HCT116 (cell line): Measurements from ENCODE around the gene ZMYM2. TPM values are rescaled to one million over a fixed set of nuclear protein-coding genes. Genes with fewer than 3 reads are reported as not detected.

Experiments used
- ATAC-seq: fragments of 200-7000 bp; cut with Tn5 transposase; 2 replicates; pipeline ENCODE4 v1.9.1; 2020; ENCODE audit warnings: mild to moderate bottlenecking, moderate library complexity
- BruUV-seq: library from RNA; stranded (reverse); fragments of 400-500 nt; replicated peaks from 2 replicates; lab custom pipeline; 2021; lab: Mats Ljungman, UMichigan
- CTCF ChIA-PET: fragments of 300-600 bp; sonication (Branson Sonifier 250); formaldehyde crosslinking; loops from one replicate; lab custom pipeline; 2021; ENCODE audit warnings: antibody characterized with exemption; lab: Charles Lee
- POLR2A ChIA-PET: fragments of 300-600, 350-600 bp; sonication (Branson Sonifier 250); formaldehyde crosslinking; loops from one replicate; lab custom pipeline; 2021; ENCODE audit warnings: antibody characterized with exemption; lab: Charles Lee
- RAD21 ChIA-PET, 2 experiments: fragments of 300-600 bp; sonication (Branson Sonifier 250); formaldehyde crosslinking; loops; one replicate each; lab custom pipeline; 2023; ENCODE audit warnings: low total read pairs in 2 of 2; ENCODE audit not compliant: uncharacterized antibody in 2 of 2, unreplicated experiment in 2 of 2, low non-redundant PET in 1 of 2; lab: Charles Lee
- DNase-seq: peaks from one replicate; pipeline ENCODE4 v3.0.0-alpha.2; 2010; ENCODE audit warnings: low read depth, low spot score
- H2AFZ ChIP-seq: fragments of 200-600 bp; shearing (Covaris generic), sonication (generic); 2 replicates; pipeline ENCODE4 v1.6.1; 2017; ENCODE audit warnings: low read depth, mixed run types, mixed read lengths, antibody characterized with exemption, low read length; ENCODE audit not compliant: poor library complexity, severe bottlenecking
- H3K27ac ChIP-seq: 2 replicates; pipeline ENCODE4 v1.5.1; 2012; ENCODE audit warnings: low read depth, low read length
- H3K27me3 ChIP-seq: fragments of 200-600 bp; sonication (generic); 2 replicates; pipeline ENCODE4 v1.6.1; 2016; ENCODE audit warnings: mixed run types, low read length, mixed read lengths; ENCODE audit not compliant: insufficient read depth
- H3K36me3 ChIP-seq, 2 experiments: fragments of 200-500 bp in 1 of 2; fragments of 200-600 bp in 1 of 2; sonication (Bioruptor generic) in 1 of 2; sonication (generic) in 1 of 2; 2 replicates each; pipeline versions ENCODE4 v1.5.1 to v1.6.1; 2014 to 2016; ENCODE audit warnings: low read length in 2 of 2, inconsistent platforms in 1 of 2, mixed read lengths in 1 of 2, mixed run types in 1 of 2; ENCODE audit not compliant: insufficient read depth in 2 of 2, control insufficient read depth in 1 of 2
- H3K4me1 ChIP-seq, 2 experiments: fragments of 200-600 bp in 1 of 2; sonication (generic) in 1 of 2; 2 replicates each; pipeline versions ENCODE4 v1.5.1 to v1.6.1; 2012 to 2017; ENCODE audit warnings: low read length in 2 of 2, inconsistent platforms in 1 of 2, mild to moderate bottlenecking in 1 of 2, mixed read lengths in 1 of 2, mixed run types in 1 of 2, moderate library complexity in 1 of 2; ENCODE audit not compliant: insufficient read depth in 2 of 2, control insufficient read depth in 1 of 2
- H3K4me2 ChIP-seq: fragments of 200-600 bp; sonication (generic); 2 replicates; pipeline ENCODE4 v1.6.1; 2017; ENCODE audit warnings: mixed run types, low read length, mixed read lengths
- H3K4me3 ChIP-seq, 2 experiments: fragments of 200-600 bp in 1 of 2; sonication (generic) in 1 of 2; replicated peaks in 1 of 2; 2 replicates each; pipeline ENCODE4 v1.5.1; 2011 to 2016; ENCODE audit warnings: low read length in 2 of 2, control low read depth in 1 of 2, low read depth in 1 of 2, mild to moderate bottlenecking in 1 of 2, mixed read lengths in 1 of 2, mixed run types in 1 of 2
- H3K79me2 ChIP-seq: fragments of 200-600 bp; sonication (generic); 2 replicates; pipeline ENCODE4 v1.6.1; 2017; ENCODE audit warnings: mild to moderate bottlenecking, mixed run types, low read length, moderate library complexity, mixed read lengths; ENCODE audit not compliant: insufficient read depth
- H3K9ac ChIP-seq: fragments of 200-600 bp; sonication (generic); 2 replicates; pipeline ENCODE4 v1.6.1; 2016; ENCODE audit warnings: low read length, mixed read lengths
- H3K9me2 ChIP-seq: fragments of 200-600 bp; sonication (generic), shearing (Covaris generic); 2 replicates; pipeline ENCODE4 v1.6.1; 2017; ENCODE audit warnings: mixed run types, mild to moderate bottlenecking, moderate library complexity; ENCODE audit not compliant: insufficient read depth
- H3K9me3 ChIP-seq, 2 experiments: fragments of 200-500 bp in 1 of 2; fragments of 200-600 bp in 1 of 2; sonication (Bioruptor generic) in 1 of 2; sonication (generic) in 1 of 2; 2 replicates each; pipeline ENCODE4 v1.6.1; 2014 to 2017; ENCODE audit warnings: low read length in 2 of 2, mixed read lengths in 2 of 2, inconsistent platforms in 1 of 2, low read depth in 1 of 2, mild to moderate bottlenecking in 1 of 2, mixed run types in 1 of 2, moderate library complexity in 1 of 2; ENCODE audit not compliant: control insufficient read depth in 1 of 2, insufficient read depth in 1 of 2
- H4K20me1 ChIP-seq: fragments of 200-600 bp; sonication (generic), shearing (Covaris generic); 2 replicates; pipeline ENCODE4 v1.6.1; 2017; ENCODE audit warnings: mixed run types, mild to moderate bottlenecking, moderate library complexity; ENCODE audit not compliant: insufficient read depth
- CBX3 ChIP-seq: IDR thresholded peaks from 2 replicates; pipeline ENCODE4 v1.6.1; 2012; ENCODE audit warnings: low read depth
- ELF1 ChIP-seq: IDR thresholded peaks from 2 replicates; pipeline ENCODE4 v1.6.1; 2012; ENCODE audit warnings: low read depth, borderline replicate concordance
- EZH2 ChIP-seq: fragments of 200-600 bp; sonication (generic); IDR thresholded peaks from 2 replicates; pipeline ENCODE4 v1.6.1; 2017; ENCODE audit warnings: antibody characterized with exemption, mixed run types
- EZH2phosphoT487 ChIP-seq: fragments of 200-600 bp; IDR thresholded peaks from 2 replicates; pipeline ENCODE4 v1.6.1; 2018; ENCODE audit warnings: antibody characterized with exemption, borderline replicate concordance
- FOSL1 ChIP-seq: IDR thresholded peaks from 2 replicates; pipeline ENCODE4 v1.6.1; 2012; ENCODE audit warnings: low read depth
- JUND ChIP-seq: IDR thresholded peaks from 2 replicates; pipeline ENCODE4 v1.6.1; 2012
- POLR2AphosphoS5 ChIP-seq: IDR thresholded peaks from 2 replicates; pipeline ENCODE4 v1.6.1; 2011; ENCODE audit warnings: mild to moderate bottlenecking, low read depth, low read length, moderate library complexity
- SP1 ChIP-seq: IDR thresholded peaks from 2 replicates; pipeline ENCODE4 v1.6.1; 2012; ENCODE audit warnings: low read depth
- SRF ChIP-seq: IDR thresholded peaks from 2 replicates; pipeline ENCODE4 v1.6.1; 2012; ENCODE audit warnings: low read depth
- YY1 ChIP-seq: IDR thresholded peaks from 2 replicates; pipeline ENCODE4 v1.6.1; 2011; ENCODE audit warnings: low read length, low read depth, moderate library complexity, mild to moderate bottlenecking; ENCODE audit not compliant: insufficient replicate concordance; ENCODE audit errors: extremely low read depth
- ZFX ChIP-seq: fragments of 450-650 bp; IDR thresholded peaks from 2 replicates; pipeline ENCODE4 v1.6.1; 2017
- intact Hi-C: fragments of 100-400 bp; cut with micrococcal nuclease; formaldehyde crosslinking; loops from 2 replicates; pipeline ENCODE4 v1.10.0; 2022
- total RNA-seq: library from RNA; stranded (reverse); gene quantifications from one replicate; pipeline ENCODE4 v1.2.1, GENCODE V29; 2021; ENCODE audit not compliant: unreplicated experiment
- TF ChIP-seq, protein P1 (sequence below): IDR thresholded peaks from 2 replicates; pipeline ENCODE4 v1.6.1; 2011; ENCODE audit warnings: mild to moderate bottlenecking, low read length, moderate library complexity; ENCODE audit not compliant: insufficient replicate concordance; ENCODE audit errors: extremely low read depth
- TF ChIP-seq, protein P2 (sequence below): IDR thresholded peaks from 2 replicates; pipeline ENCODE4 v1.6.1; 2012

ZMYM2 gene
- total RNA-seq, 1 experiment from 2014 or later = 53.0 TPM

DNA sequence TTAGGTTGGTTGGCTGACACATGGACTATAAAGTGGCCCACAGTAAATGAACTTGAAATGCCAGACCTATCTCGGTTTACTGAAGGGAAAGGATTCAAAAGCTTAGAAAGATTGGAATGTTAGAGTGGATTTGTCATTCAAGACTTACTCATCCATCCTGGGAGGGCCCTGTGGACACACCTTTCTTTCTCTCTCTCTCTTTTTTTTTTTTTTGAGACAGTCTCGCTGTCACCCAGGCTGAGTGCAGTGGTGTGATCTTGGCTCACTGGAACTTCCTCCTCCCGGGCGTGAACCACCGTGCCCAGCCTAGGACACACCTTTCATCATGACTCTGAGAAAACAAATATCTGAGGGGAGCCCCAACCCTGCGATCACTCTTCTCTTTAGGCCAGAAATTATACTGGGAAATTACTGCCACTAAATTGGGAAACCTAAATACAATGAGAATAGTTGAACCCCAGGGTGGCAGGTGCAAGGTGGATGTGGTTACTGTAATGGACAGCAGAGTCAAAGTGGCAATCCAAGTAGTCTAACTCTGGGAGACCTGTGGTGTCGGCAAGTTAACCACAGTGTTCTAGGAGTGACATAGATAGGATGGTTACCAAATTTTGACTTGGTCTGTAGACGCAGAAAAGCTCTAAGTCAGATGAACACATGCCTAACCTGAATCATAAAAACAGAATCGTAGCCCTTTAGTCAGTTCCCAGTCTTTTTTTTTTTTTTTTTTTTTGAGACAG lies 48.0 kb upstream of the ZMYM2 start:
- peak overlapping the region in 1 of 2 experiments; percentile 20; a peak in 2 of 4 replicates for H3K4me3 ChIP-seq
- no peaks in the 10 kb centered on the region for H3K9me3 ChIP-seq
- peaks cover 4 to 17% of the 10 kb centered on the region in 2 experiments; a peak in 3 of 4 replicates for H3K4me1 ChIP-seq
- intact Hi-C loops = no loop called here
- H3K36me3 ChIP-seq = no peaks in the 10 kb centered on the region
- H2AFZ ChIP-seq = peak overlapping the region; percentile 88
- DNase-seq = peak; percentile 43
- H3K27me3 ChIP-seq = no peaks in the 10 kb centered on the region
- H4K20me1 ChIP-seq = no peaks in the 10 kb centered on the region
- H3K9ac ChIP-seq = no peak overlapping the region
- no peaks in the 10 kb centered on the region for H3K9me2 ChIP-seq
- peak; percentile 82 for ATAC-seq
- no peaks in the 10 kb centered on the region for H3K79me2 ChIP-seq
- TF ChIP-seq SRF (no peak), EZH2phosphoT487 (no peak), FOSL1 (peak; percentile 40; the same call in 1 of the 2 replicates), JUND (peak; percentile 34; the same call in 1 of the 2 replicates), EZH2 (no peak), ELF1 (no peak), ZFX (no peak), YY1 (no peak), POLR2AphosphoS5 (no peak), CBX3 (no peak), SP1 (0 out of 2 replicates have a peak, but pooled peaks have one; percentile 22)
- TF ChIP-seq, protein P1, sequence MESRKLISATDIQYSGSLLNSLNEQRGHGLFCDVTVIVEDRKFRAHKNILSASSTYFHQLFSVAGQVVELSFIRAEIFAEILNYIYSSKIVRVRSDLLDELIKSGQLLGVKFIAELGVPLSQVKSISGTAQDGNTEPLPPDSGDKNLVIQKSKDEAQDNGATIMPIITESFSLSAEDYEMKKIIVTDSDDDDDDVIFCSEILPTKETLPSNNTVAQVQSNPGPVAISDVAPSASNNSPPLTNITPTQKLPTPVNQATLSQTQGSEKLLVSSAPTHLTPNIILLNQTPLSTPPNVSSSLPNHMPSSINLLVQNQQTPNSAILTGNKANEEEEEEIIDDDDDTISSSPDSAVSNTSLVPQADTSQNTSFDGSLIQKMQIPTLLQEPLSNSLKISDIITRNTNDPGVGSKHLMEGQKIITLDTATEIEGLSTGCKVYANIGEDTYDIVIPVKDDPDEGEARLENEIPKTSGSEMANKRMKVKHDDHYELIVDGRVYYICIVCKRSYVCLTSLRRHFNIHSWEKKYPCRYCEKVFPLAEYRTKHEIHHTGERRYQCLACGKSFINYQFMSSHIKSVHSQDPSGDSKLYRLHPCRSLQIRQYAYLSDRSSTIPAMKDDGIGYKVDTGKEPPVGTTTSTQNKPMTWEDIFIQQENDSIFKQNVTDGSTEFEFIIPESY = no peak
- TF ChIP-seq, protein P2, sequence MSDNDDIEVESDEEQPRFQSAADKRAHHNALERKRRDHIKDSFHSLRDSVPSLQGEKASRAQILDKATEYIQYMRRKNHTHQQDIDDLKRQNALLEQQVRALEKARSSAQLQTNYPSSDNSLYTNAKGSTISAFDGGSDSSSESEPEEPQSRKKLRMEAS = 0 out of 2 replicates have a peak, but pooled peaks have one; percentile 19
- TF ChIP-seq, all 23 proteins: peak for 4
- ChIA-PET RAD21 (no interaction called here), CTCF (interaction anchor here (2.1 kb wide), 1 partner anchor 17 kb away, joined by 5 read pairs; no protein-coding TSS in a partner anchor), POLR2A (interaction anchor here (1.1 kb wide), 1 partner anchor 11 kb away, joined by 7 read pairs; no protein-coding TSS in a partner anchor)
- no TSS peak for BruUV-seq
- Histone ChIP-seq H3K4me2 (peak overlapping the region; percentile 72), H3K27ac (no peak overlapping the region)
